Heart left ventricle (tissue), 13 donors: Measurements from ENCODE around the gene RBP5.

Experiments used
- POLR2A ChIP-seq, 2 donors: fragments of 450-650 bp; IDR thresholded peaks; one replicate each; pipeline ENCODE4 v1.6.1; 2017; ENCODE audit warnings: antibody characterized with exemption in 2 of 2, mild to moderate bottlenecking in 2 of 2, moderate library complexity in 2 of 2
- TF ChIP-seq, protein P1 (sequence below), 12 donors: fragments of 200-600 bp; sonication (generic) in 4 of 12; IDR thresholded peaks; one replicate each; pipeline versions ENCODE4 v1.5.0 to v1.8.0; 2018 to 2022; ENCODE audit warnings: antibody characterized with exemption in 12 of 12, mild to moderate bottlenecking in 5 of 12
- donor health status: ischemic (EF 13 %, LVEDD 7.1; RV severe dilation, severe dysfunction).
- donor health status: DM: no; HTN: yes; CAD: no.
- donor health status: DM: no; HTN: no; CAD: no.
- donor health status: ischemic (EF 25% LVEDD 6.9; RV normal size, moderate dysfunction).
- donor health status: ischemic (EF 25% LVEDD 5.7; RV mildly dilated, moderate dysfunction).
- donor health status: ischemic (EF 35%, LVEDD 5.7; RV mildly dilated, moderate dysfunction).
- donor health status: nonischemic (EF 11% LVEDD 7.7; RV severe dilation, severe dysfunction).
- donor health status: DM: yes; HTN: yes; CAD: no.
- donor health status: PGD.
- donor health status: ischemic (EF 29% LVEDD 5.4; RV normal size, mild dysfunction).
- donor health status: nonischemic (EF 23%, LVEDD 6.1; RV moderate dilation, normal function).

DNA sequence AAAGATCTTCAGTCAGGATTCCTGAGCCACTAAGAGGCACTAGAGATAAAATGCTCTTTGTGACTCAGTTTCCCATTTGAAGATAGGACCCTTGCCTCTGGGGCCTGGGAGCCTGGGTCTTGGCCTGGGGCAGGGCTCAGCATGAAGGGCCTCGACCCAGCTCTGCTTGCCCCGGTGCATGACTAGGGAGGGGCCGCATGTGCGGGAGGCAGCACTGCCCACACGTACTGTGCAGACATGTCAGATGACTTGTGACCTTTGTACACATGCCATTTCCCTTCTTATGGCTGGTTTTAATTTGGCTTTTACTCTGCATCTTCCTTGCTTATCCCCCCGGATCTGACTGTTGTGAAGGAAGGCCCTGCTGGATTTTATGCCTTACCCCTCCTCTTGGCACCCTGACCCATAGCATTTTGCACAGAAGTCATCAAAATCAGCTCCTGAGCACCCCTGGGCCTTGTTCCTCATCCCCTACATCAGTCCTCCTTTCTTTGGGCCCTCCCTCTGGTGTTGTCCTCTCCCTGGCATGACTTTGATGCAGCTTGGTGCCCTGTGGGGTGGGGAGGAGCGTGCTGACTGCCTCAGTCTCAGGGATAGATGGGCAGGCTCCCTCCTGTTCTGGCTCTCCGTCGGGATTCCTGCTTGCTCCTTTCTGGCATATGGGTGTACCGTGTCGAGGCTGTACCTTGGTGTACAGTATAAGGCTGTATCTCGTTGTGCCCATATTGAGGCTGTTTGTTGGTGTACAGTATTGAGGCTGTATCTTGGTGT, 5.9 kb upstream of the RBP5 start:
- TF ChIP-seq, protein P1, sequence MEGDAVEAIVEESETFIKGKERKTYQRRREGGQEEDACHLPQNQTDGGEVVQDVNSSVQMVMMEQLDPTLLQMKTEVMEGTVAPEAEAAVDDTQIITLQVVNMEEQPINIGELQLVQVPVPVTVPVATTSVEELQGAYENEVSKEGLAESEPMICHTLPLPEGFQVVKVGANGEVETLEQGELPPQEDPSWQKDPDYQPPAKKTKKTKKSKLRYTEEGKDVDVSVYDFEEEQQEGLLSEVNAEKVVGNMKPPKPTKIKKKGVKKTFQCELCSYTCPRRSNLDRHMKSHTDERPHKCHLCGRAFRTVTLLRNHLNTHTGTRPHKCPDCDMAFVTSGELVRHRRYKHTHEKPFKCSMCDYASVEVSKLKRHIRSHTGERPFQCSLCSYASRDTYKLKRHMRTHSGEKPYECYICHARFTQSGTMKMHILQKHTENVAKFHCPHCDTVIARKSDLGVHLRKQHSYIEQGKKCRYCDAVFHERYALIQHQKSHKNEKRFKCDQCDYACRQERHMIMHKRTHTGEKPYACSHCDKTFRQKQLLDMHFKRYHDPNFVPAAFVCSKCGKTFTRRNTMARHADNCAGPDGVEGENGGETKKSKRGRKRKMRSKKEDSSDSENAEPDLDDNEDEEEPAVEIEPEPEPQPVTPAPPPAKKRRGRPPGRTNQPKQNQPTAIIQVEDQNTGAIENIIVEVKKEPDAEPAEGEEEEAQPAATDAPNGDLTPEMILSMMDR (IDR thresholded peaks at IDR 0.05), result no peak
- TF ChIP-seq POLR2A (IDR thresholded peaks at IDR 0.05), result no peak
